Measurements from ENCODE around the gene ARHGAP30. TPM values are rescaled to one million over a fixed set of nuclear protein-coding genes. Genes with fewer than 3 reads are reported as not detected.
"Not testable (repeated sequence)": the region's sequence is repeated elsewhere in the genome, so short reads cannot be mapped to it uniquely, and the experiment has no call there.

Gene ARHGAP30
- total and polyA plus RNA-seq, 12 donors = 1.2 to 16.4 (median 1.9) TPM

DNA sequence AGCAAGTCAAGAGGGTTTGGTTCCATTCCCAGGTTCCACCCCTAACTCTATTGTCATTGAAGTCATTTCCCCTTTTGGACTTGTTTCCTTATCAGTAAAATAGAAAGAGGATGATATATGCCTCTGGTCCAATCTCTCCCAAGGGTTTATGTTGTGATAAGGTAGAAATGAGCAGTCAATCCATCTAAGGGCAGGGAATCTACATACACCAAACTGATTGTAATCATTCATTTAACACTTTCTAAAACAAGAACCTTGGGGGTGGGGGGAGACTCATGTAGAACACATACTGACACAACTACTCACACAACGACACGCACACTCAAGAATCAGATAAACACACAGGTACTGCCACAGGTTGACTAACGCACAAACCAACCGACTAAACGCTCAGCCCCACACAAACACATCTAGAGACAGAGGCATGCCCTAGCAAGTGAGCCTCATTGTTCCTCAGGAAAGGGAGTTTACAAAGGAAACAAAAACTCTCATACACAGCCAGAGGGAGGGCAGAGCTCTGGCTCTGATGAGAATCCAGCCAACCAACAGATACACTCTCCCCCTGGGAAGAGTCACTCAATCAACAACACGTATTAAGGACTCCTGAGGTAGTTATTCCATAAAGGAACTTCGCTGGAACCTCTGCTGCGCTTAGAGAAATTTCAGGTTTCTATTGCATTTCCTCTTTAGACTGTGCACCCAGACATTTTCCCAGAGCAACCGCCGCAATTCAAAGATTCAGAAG, 49.8 kb downstream of the ARHGAP30 start:
- no peaks in the 10 kb centered on the region for H3K9me3 ChIP-seq
- H3K36me3 ChIP-seq = no peaks in the 10 kb centered on the region
- TF ChIP-seq, protein P1, sequence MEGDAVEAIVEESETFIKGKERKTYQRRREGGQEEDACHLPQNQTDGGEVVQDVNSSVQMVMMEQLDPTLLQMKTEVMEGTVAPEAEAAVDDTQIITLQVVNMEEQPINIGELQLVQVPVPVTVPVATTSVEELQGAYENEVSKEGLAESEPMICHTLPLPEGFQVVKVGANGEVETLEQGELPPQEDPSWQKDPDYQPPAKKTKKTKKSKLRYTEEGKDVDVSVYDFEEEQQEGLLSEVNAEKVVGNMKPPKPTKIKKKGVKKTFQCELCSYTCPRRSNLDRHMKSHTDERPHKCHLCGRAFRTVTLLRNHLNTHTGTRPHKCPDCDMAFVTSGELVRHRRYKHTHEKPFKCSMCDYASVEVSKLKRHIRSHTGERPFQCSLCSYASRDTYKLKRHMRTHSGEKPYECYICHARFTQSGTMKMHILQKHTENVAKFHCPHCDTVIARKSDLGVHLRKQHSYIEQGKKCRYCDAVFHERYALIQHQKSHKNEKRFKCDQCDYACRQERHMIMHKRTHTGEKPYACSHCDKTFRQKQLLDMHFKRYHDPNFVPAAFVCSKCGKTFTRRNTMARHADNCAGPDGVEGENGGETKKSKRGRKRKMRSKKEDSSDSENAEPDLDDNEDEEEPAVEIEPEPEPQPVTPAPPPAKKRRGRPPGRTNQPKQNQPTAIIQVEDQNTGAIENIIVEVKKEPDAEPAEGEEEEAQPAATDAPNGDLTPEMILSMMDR (IDR thresholded peaks at IDR 0.05) = no peak
- intact Hi-C loops (cut with DNase I) = loop anchor here in 1 of 10 donors (2.0 kb wide), 1 partner anchor 25 kb away; the partner anchor contains the start of gene USF1
- peak overlapping the region; percentile 40 to 97 (median 90) for H3K27ac ChIP-seq
- DNase-seq (peak in 1 of 2 donors; percentile 51), ATAC-seq (peak; percentile 55 to 86 (median 78))
- H3K4me3 ChIP-seq = peak overlapping the region; percentile 54 to 76 (median 68)
- H3K4me1 ChIP-seq = peaks cover 0 to 59% (median 22%) of the 10 kb centered on the region in 9 donors
- 17 to 24% methylated on average over 10 of the region's 10 CpGs for whole genome bisulfite sequencing, 2 donors
- peaks cover 0 to 11% (median 0%) of the 10 kb centered on the region in 7 donors for H3K27me3 ChIP-seq

DNA sequence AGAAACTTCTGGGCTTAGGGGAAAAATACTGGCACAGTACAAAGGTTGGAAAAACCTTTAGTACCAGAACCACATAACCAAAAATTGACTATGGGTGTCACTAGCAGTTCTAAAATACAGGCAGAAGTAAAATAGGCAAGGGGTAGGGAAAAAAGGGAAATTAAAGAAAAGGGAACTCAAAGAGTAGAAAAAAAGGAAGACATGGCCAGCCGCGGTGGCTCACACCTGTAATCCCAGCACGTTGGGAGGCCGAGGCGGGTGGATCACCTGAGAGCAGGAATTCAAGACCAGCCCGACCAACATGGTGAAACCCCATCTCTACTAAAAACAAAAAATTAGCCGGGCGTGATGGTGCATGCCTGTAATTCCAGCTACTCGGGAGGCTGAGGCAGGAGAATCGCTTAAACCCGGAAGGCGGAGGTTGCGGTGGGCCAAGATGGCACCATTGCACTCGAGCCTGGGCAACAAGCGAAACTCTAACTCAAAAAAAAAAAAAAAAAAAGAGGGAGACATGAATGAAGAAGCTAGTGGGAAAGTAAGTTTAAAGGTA, 50.5 kb downstream of the ARHGAP30 start:
- intact Hi-C loops (cut with DNase I) = loop anchor here in 1 of 10 donors (2.0 kb wide), 1 partner anchor 26 kb away; the partner anchor contains the start of gene USF1
- ATAC-seq, H3K36me3 ChIP-seq, DNase-seq, H3K9me3 ChIP-seq: not testable (repeated sequence)
- WGBS, 2 donors = 74 to 84% methylated on average over 15 of the region's 15 CpGs
- H3K27ac ChIP-seq = peak overlapping the region in 9 of 10 donors; percentile 46 to 97 (median 90)
- peak overlapping the region in 8 of 10 donors; percentile 9 to 76 (median 68) for H3K4me3 ChIP-seq
- peaks cover 0 to 66% (median 29%) of the 10 kb centered on the region in 9 donors for H3K4me1 ChIP-seq
- peaks cover 0 to 11% (median 0%) of the 10 kb centered on the region in 7 donors for H3K27me3 ChIP-seq

- Histone ChIP-seq H3K36me3 (no peaks in the 10 kb centered on the region), H3K4me3 (peak overlapping the region in 2 of 10 donors; percentile 68 to 69), H3K27ac (peak overlapping the region in 9 of 10 donors; percentile 46 to 97 (median 90)), H3K27me3 (peaks cover 0 to 11% (median 0%) of the 10 kb centered on the region in 7 donors), H3K9me3 (no peaks in the 10 kb centered on the region), H3K4me1 (peaks cover 0 to 72% (median 30%) of the 10 kb centered on the region in 9 donors)
- 87 to 94% methylated on average over 1 of the region's 1 CpG for WGBS, 2 donors
- intact Hi-C loops (cut with DNase I) = loop anchor here in 1 of 10 donors (2.0 kb wide), 1 partner anchor 26 kb away; the partner anchor contains the start of gene USF1
- TF ChIP-seq, protein P1 (IDR thresholded peaks at IDR 0.05) = no peak
- DNase-seq = no peak
- no peak for ATAC-seq
Observed at GRCh38 chr1:161018631-161018930, 51.1 kb downstream of the ARHGAP30 start.

DNA sequence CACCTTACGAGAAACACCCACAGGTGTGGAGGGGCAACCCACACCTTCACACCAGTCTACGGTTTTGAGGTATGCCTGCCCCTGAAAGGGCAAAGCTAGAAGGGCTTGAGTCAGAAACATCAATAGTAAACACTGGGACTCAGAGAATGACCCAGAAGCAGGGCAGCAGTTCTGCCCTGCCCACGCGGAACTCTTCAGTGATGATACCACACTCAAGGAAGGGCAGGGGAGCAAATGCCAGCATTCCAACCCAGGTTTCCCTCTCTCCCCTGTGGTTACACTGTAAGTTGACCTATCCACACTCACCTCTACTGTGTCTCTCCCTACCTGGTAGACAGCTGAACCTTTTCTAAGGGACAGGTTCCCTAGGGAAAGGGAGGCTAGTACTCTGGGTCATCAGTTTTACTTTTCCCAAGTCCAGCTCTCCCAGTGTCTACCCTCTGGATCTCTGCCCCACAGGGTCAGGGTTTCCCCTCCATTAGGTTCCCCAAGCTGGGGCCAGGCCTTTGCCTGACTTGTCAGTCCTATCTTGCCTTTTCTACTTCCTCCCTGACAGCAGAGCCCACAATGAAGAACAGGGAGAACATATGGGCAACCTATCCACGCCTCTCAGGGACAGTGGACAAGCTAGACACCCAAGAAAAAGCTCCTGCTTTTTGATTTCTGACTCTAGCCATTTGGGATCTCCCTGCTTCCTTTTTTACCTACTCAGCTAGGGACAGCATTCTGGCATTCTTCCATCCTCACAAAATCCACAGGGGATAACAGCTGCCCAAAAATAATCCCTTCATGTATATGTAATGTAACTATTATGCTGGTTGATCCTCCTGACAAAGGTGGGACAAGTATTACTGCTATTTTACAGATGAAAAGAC, 51.7 kb downstream of the ARHGAP30 start:
- peaks cover 0 to 78% (median 35%) of the 10 kb centered on the region in 9 donors for H3K4me1 ChIP-seq
- 87% methylated on average over 5 of the region's 5 CpGs for WGBS, 2 donors
- H3K27ac ChIP-seq = peak overlapping the region in 7 of 10 donors; percentile 1 to 97 (median 90)
- no peak overlapping the region for H3K4me3 ChIP-seq
- peaks cover 0 to 7% (median 0%) of the 10 kb centered on the region in 7 donors for H3K27me3 ChIP-seq
- no peaks in the 10 kb centered on the region for H3K9me3 ChIP-seq
- TF ChIP-seq, protein P1 (IDR thresholded peaks at IDR 0.05) = no peak
- DNase-seq (no peak), ATAC-seq (no peak)
- intact Hi-C loops (cut with DNase I) = loop anchor here in 1 of 10 donors (2.0 kb wide), 1 partner anchor 27 kb away; the partner anchor contains the start of gene USF1
- no peaks in the 10 kb centered on the region for H3K36me3 ChIP-seq

DNA sequence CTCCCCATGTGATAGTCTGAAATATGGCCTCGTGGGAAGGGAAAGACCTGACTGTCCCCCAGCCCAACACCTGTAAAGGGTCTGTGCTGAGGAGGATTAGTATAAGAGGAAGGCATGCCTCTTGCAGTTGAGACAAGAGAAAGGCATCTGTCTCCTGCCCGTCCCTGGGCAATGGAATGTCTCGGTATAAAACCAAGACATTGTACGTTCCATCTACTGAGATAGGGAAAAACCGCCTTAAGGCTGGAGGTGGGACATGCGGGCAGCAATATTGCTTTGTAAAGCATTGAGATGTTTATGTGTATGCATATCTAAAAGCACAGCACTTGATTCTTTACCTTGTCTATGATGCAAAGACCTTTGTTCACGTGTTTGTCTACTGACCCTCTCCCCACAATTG, 52.5 kb downstream of the ARHGAP30 start:
- intact Hi-C loops (cut with DNase I); H3K27me3 ChIP-seq; H3K4me3 ChIP-seq; H3K36me3 ChIP-seq; H3K9me3 ChIP-seq; DNase-seq; ATAC-seq: not testable (repeated sequence)
- 71 to 82% methylated on average over 6 of the region's 7 CpGs for WGBS, 2 donors
- peaks cover 0 to 86% (median 39%) of the 10 kb centered on the region in 9 donors for H3K4me1 ChIP-seq
- H3K27ac ChIP-seq = peak overlapping the region in 1 of 10 donors; percentile 97

DNA sequence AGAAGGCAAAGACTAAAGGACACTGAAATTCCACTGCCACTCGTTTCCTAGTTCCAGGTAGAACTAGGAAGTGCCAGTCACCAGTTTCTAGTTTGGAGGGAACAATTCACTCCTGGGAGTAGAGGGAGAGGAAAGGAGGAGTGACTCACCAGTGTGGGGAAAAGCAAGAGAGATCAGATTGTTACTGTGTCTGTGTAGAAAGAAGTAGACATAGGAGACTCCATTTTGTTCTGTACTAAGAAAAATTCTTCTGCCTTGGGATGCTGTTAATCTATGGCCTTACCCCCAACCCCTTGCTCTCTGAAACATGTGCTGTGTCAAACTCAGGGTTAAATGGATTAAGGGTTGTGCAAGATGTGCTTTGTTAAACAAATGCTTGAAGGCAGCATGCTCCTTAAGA, 53.0 kb downstream of the ARHGAP30 start:
- DNase-seq; H3K9me3 ChIP-seq; intact Hi-C loops (cut with DNase I); ATAC-seq; H3K4me3 ChIP-seq; H3K36me3 ChIP-seq; H3K27me3 ChIP-seq: not testable (repeated sequence)
- Histone ChIP-seq H3K4me1 (peaks cover 0 to 83% (median 39%) of the 10 kb centered on the region in 9 donors), H3K27ac (peak overlapping the region in 1 of 10 donors; percentile 43)
- 49 to 67% methylated on average over 1 of the region's 1 CpG for WGBS, 2 donors
